ENCODE data around the gene KDR. TPM values are rescaled to one million over a fixed set of nuclear protein-coding genes. Genes with fewer than 3 reads are reported as not detected.

The KDR gene
- total RNA-seq, 1 experiment from 2014 or later: 0.52 TPM

DNA sequence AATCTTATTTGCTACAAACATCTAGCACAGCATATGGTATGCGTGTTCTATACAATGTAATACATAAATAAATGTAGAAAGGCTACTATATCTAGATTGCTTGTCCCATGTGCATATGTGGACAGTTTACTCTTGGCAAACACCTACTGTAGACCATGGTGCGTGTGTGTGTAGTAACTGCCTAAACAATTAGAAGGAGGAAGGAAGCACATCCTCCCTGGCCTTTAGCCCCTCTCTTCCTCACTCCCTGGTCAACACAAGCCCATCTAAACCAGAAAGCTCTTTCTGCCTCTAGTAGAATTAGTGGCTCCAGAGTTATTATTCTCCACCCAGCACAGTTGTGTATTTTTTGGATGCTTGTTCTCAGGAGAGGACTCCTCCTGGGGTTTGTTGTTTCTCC lies 73.9 kb downstream of the KDR start:
- TF ChIP-seq JUND (IDR thresholded peaks at IDR 0.05) (no peak), SP1 (IDR thresholded peaks at IDR 0.05; ENCODE audit: low read depth) (no peak), ATF3 (IDR thresholded peaks at IDR 0.05) (no peak), ZNF274 (IDR thresholded peaks at IDR 0.05; ENCODE audit: low read depth, low read length) (no peak), ELF1 (IDR thresholded peaks at IDR 0.05; ENCODE audit: borderline replicate concordance, low read depth) (no peak), POLR2AphosphoS5 (IDR thresholded peaks at IDR 0.05; ENCODE audit: low read depth, low read length) (no peak), POLR2A (IDR thresholded peaks at IDR 0.05; ENCODE audit: borderline replicate concordance, extremely low read depth, insufficient read depth, insufficient read length) (no peak)
- TF ChIP-seq, protein P1, sequence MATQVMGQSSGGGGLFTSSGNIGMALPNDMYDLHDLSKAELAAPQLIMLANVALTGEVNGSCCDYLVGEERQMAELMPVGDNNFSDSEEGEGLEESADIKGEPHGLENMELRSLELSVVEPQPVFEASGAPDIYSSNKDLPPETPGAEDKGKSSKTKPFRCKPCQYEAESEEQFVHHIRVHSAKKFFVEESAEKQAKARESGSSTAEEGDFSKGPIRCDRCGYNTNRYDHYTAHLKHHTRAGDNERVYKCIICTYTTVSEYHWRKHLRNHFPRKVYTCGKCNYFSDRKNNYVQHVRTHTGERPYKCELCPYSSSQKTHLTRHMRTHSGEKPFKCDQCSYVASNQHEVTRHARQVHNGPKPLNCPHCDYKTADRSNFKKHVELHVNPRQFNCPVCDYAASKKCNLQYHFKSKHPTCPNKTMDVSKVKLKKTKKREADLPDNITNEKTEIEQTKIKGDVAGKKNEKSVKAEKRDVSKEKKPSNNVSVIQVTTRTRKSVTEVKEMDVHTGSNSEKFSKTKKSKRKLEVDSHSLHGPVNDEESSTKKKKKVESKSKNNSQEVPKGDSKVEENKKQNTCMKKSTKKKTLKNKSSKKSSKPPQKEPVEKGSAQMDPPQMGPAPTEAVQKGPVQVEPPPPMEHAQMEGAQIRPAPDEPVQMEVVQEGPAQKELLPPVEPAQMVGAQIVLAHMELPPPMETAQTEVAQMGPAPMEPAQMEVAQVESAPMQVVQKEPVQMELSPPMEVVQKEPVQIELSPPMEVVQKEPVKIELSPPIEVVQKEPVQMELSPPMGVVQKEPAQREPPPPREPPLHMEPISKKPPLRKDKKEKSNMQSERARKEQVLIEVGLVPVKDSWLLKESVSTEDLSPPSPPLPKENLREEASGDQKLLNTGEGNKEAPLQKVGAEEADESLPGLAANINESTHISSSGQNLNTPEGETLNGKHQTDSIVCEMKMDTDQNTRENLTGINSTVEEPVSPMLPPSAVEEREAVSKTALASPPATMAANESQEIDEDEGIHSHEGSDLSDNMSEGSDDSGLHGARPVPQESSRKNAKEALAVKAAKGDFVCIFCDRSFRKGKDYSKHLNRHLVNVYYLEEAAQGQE (IDR thresholded peaks at IDR 0.05; ENCODE audit: low read depth): no peak
- H3K4me1 ChIP-seq (ENCODE audit: control insufficient read depth in 1 of 2, insufficient read depth in 2 of 2, low read length in 2 of 2): no peaks in the 10 kb centered on the region
- no peak overlapping the region for H3K27ac ChIP-seq (ENCODE audit: low read depth, low read length)
- ChIA-PET CTCF (no interaction called here), RAD21 (ENCODE audit: low non-redundant PET in 1 of 2, low total read pairs in 2 of 2, uncharacterized antibody in 2 of 2, unreplicated experiment in 2 of 2) (no interaction called here), POLR2A (no interaction called here)
- BruUV-seq (replicated peaks): no TSS peak
- intact Hi-C loops (cut with micrococcal nuclease): no loop called here
- no peaks in the 10 kb centered on the region for H3K9me3 ChIP-seq (ENCODE audit: control insufficient read depth in 1 of 2, insufficient read depth in 1 of 2, low read depth in 1 of 2, low read length in 2 of 2)
- no peaks in the 10 kb centered on the region for H3K79me2 ChIP-seq (ENCODE audit: insufficient read depth, low read length)
- no peaks in the 10 kb centered on the region for H4K20me1 ChIP-seq (ENCODE audit: insufficient read depth)
- no peak for DNase-seq (ENCODE audit: low read depth, low spot score)
- no peaks in the 10 kb centered on the region for H3K9me2 ChIP-seq (ENCODE audit: insufficient read depth)
- no peak overlapping the region for H2AFZ ChIP-seq (ENCODE audit: low read depth, low read length, poor library complexity, severe bottlenecking)
- H3K9ac ChIP-seq (ENCODE audit: low read length): no peak overlapping the region
- 0 out of 2 replicates have a peak, but pooled peaks cover 6% of the 10 kb centered on the region for H3K27me3 ChIP-seq (ENCODE audit: insufficient read depth, low read length)
- H3K36me3 ChIP-seq (ENCODE audit: control insufficient read depth in 1 of 2, insufficient read depth in 2 of 2, low read length in 2 of 2): no peaks in the 10 kb centered on the region
- H3K4me2 ChIP-seq (ENCODE audit: low read length): no peak overlapping the region
- ATAC-seq: no peak
- no peak overlapping the region for H3K4me3 ChIP-seq (replicated peaks in 1 of 2; ENCODE audit: low read depth in 1 of 2, low read length in 2 of 2)

Measured in HCT116 (cell line).